ENCODE data around the gene SYNE2.

The SYNE2 gene

GRCh38 chr14:63962906-63963305 lies 110.1 kb downstream of the SYNE2 start:
- no peak for DNase-seq

- no peak for DNase-seq
Measured at GRCh38 chr14:63963439-63963838, 110.6 kb downstream of the SYNE2 start.

GRCh38 chr14:63964113-63964512 lies 111.3 kb downstream of the SYNE2 start:
- no peak for DNase-seq

GRCh38 chr14:63966407-63966806 lies 113.6 kb downstream of the SYNE2 start:
- DNase-seq = no peak

- DNase-seq = no peak
Measured at GRCh38 chr14:63972323-63972932, 119.6 kb downstream of the SYNE2 start.

- no peak for DNase-seq
Measured at GRCh38 chr14:63974176-63974575, 121.4 kb downstream of the SYNE2 start.

- DNase-seq = no peak
Measured at GRCh38 chr14:63981569-63981968, 128.8 kb downstream of the SYNE2 start.

- no peak for DNase-seq
Measured at GRCh38 chr14:63982156-63982555, 129.4 kb downstream of the SYNE2 start.

- no peak for DNase-seq
Measured at GRCh38 chr14:63982629-63983028, 129.8 kb downstream of the SYNE2 start.

GRCh38 chr14:63986789-63987533 lies 134.2 kb downstream of the SYNE2 start:
- DNase-seq = no peak

GRCh38 chr14:63988579-63988978 lies 135.8 kb downstream of the SYNE2 start:
- DNase-seq = no peak

GRCh38 chr14:63991833-63992232 lies 139.0 kb downstream of the SYNE2 start:
- no peak for DNase-seq

- no peak for DNase-seq
Measured at GRCh38 chr14:63992858-63993257, 140.1 kb downstream of the SYNE2 start.

- DNase-seq = peak; percentile 20
Measured at GRCh38 chr14:63993992-63994391, 141.2 kb downstream of the SYNE2 start.

GRCh38 chr14:63995285-63995684 lies 142.5 kb downstream of the SYNE2 start:
- no peak for DNase-seq

GRCh38 chr14:63996016-63996415 lies 143.2 kb downstream of the SYNE2 start:
- no peak for DNase-seq

GRCh38 chr14:63996625-63997220 lies 143.9 kb downstream of the SYNE2 start:
- no peak for DNase-seq

GRCh38 chr14:64000749-64001148 lies 147.9 kb downstream of the SYNE2 start:
- no peak for DNase-seq

- DNase-seq = no peak
Measured at GRCh38 chr14:64005822-64006221, 153.0 kb downstream of the SYNE2 start.

- no peak for DNase-seq
Measured at GRCh38 chr14:64008016-64008415, 155.2 kb downstream of the SYNE2 start.

- DNase-seq = no peak
Measured at GRCh38 chr14:64012003-64012402, 159.2 kb downstream of the SYNE2 start.

GRCh38 chr14:64012720-64013119 lies 159.9 kb downstream of the SYNE2 start:
- no peak for DNase-seq

- no peak for DNase-seq
Measured at GRCh38 chr14:64025479-64025878, 172.7 kb downstream of the SYNE2 start.

- peak; percentile 8 for DNase-seq
Measured at GRCh38 chr14:64026600-64026999, 173.8 kb downstream of the SYNE2 start.
